Mesenchymal stem cell (in vitro differentiated cells and primary cell): Measurements from ENCODE around the gene TJP1.
A peak's percentile ranks its signal among the peaks of the same experiment; 100 is the strongest.

Experiments
- DNase-seq: peaks from one replicate; pipeline ENCODE4 v3.0.0-alpha.2; 2013
- H2AFZ ChIP-seq: one replicate; pipeline ENCODE4 v1.6.1; 2013; ENCODE audit warnings: low read depth, mild to moderate bottlenecking, control low read depth, inconsistent platforms, low read length, moderate library complexity
- H2AK5ac ChIP-seq: 2 replicates; pipeline ENCODE4 v1.6.1; 2013; ENCODE audit warnings: low read length, moderate library complexity, mild to moderate bottlenecking, inconsistent platforms; ENCODE audit not compliant: severe bottlenecking
- H2BK120ac ChIP-seq: one replicate; pipeline ENCODE4 v1.6.1; 2013; ENCODE audit warnings: low read depth, mild to moderate bottlenecking, inconsistent platforms, low read length, moderate library complexity
- H2BK12ac ChIP-seq, 2 experiments: one replicate each; pipeline ENCODE4 v1.6.1; 2013; ENCODE audit warnings: inconsistent platforms in 2 of 2, low read length in 2 of 2, mild to moderate bottlenecking in 2 of 2, moderate library complexity in 2 of 2, control low read depth in 1 of 2
- H2BK15ac ChIP-seq: one replicate; pipeline ENCODE4 v1.6.1; 2013; ENCODE audit warnings: mild to moderate bottlenecking, low read depth, inconsistent platforms; ENCODE audit not compliant: poor library complexity, severe bottlenecking
- H2BK5ac ChIP-seq: 2 replicates; pipeline ENCODE4 v1.6.1; 2013; ENCODE audit warnings: low read depth, mild to moderate bottlenecking, low read length, control low read depth, inconsistent platforms; ENCODE audit not compliant: poor library complexity, severe bottlenecking
- H3K14ac ChIP-seq, 2 experiments: one replicate each; pipeline ENCODE4 v1.6.1; 2013; ENCODE audit warnings: inconsistent platforms in 2 of 2, low read length in 2 of 2, control low read depth in 1 of 2, mild to moderate bottlenecking in 1 of 2, moderate library complexity in 1 of 2
- H3K18ac ChIP-seq, 2 experiments: one replicate each; pipeline ENCODE4 v1.6.1; 2013; ENCODE audit warnings: inconsistent platforms in 2 of 2, low read length in 2 of 2, control low read depth in 1 of 2, low read depth in 1 of 2, mild to moderate bottlenecking in 1 of 2
- H3K23ac ChIP-seq, 2 experiments: one replicate each; pipeline ENCODE4 v1.6.1; 2013; ENCODE audit warnings: inconsistent platforms in 2 of 2, low read length in 2 of 2, mild to moderate bottlenecking in 2 of 2, moderate library complexity in 2 of 2, control low read depth in 1 of 2
- H3K27ac ChIP-seq: 2 replicates; pipeline ENCODE4 v1.5.1; 2013; ENCODE audit warnings: mild to moderate bottlenecking, moderate library complexity, low read length, control low read depth, inconsistent platforms; ENCODE audit not compliant: poor library complexity, severe bottlenecking
- H3K27me3 ChIP-seq, 2 experiments: 2 replicates each; pipeline versions ENCODE4 v1.6.1 to v1.7.0; 2013; ENCODE audit warnings: low read length in 2 of 2, mild to moderate bottlenecking in 2 of 2, moderate library complexity in 2 of 2, control low read depth in 1 of 2, inconsistent platforms in 1 of 2; ENCODE audit not compliant: control insufficient read depth in 1 of 2, insufficient read depth in 1 of 2
- H3K36me3 ChIP-seq, 2 experiments: 2 replicates each; pipeline versions ENCODE4 v1.6.1 to v1.7.0; 2013; ENCODE audit warnings: low read length in 2 of 2, control low read depth in 1 of 2, inconsistent platforms in 1 of 2, low read depth in 1 of 2, mild to moderate bottlenecking in 1 of 2; ENCODE audit not compliant: insufficient read depth in 2 of 2, control insufficient read depth in 1 of 2
- H3K4ac ChIP-seq, 2 experiments: one replicate each; pipeline ENCODE4 v1.6.1; 2013; ENCODE audit warnings: inconsistent platforms in 2 of 2, low read length in 2 of 2, mild to moderate bottlenecking in 2 of 2, moderate library complexity in 2 of 2, control low read depth in 1 of 2, low read depth in 1 of 2
- H3K4me1 ChIP-seq: 2 replicates; pipeline ENCODE4 v1.6.1; 2013; ENCODE audit warnings: low read depth, low read length, control low read depth; ENCODE audit not compliant: control insufficient read depth, insufficient read depth
- H3K4me2 ChIP-seq: 2 replicates; pipeline ENCODE4 v1.6.1; 2013; ENCODE audit warnings: low read length, mild to moderate bottlenecking, inconsistent platforms; ENCODE audit not compliant: poor library complexity, severe bottlenecking
- H3K4me3 ChIP-seq, 2 experiments: 2 replicates each; pipeline versions ENCODE4 v1.5.1 to v1.7.0; 2013; ENCODE audit warnings: low read length in 2 of 2, mild to moderate bottlenecking in 2 of 2, control low read depth in 1 of 2, low read depth in 1 of 2; ENCODE audit not compliant: insufficient read depth in 1 of 2
- H3K79me1 ChIP-seq: replicated peaks from 2 replicates; pipeline ENCODE4 v1.6.1; 2013; ENCODE audit warnings: mild to moderate bottlenecking, control low read depth, low read length, inconsistent platforms; ENCODE audit not compliant: poor library complexity, severe bottlenecking
- H3K9ac ChIP-seq: 2 replicates; pipeline ENCODE4 v1.7.0; 2013; ENCODE audit warnings: mild to moderate bottlenecking, low read length, moderate library complexity
- H3K9me3 ChIP-seq: 2 replicates; pipeline ENCODE4 v1.7.0; 2013; ENCODE audit warnings: mild to moderate bottlenecking, low read length; ENCODE audit not compliant: control insufficient read depth
- H4K8ac ChIP-seq: one replicate; pipeline ENCODE4 v1.6.1; 2013; ENCODE audit warnings: inconsistent platforms, mild to moderate bottlenecking, low read length, moderate library complexity
- H4K91ac ChIP-seq: one replicate; pipeline ENCODE4 v1.6.1; 2013; ENCODE audit warnings: mild to moderate bottlenecking, low read length, inconsistent platforms
- WGBS: methylation state at CpG from one replicate; pipeline ENCODE4 v1.1.7; 2013; ENCODE audit warnings: mixed read lengths; 5-methylcytosine and 5-hydroxymethylcytosine counted together

TJP1 gene

GRCh38 chr15:29700296-29700695 is 122.0 kb downstream of the TJP1 start:
- 93% methylated on average over 2 of the region's 3 CpGs for WGBS
- no peak overlapping the region for H2BK12ac ChIP-seq
- peaks cover 40 to 76% of the 10 kb centered on the region in 2 experiments for H3K36me3 ChIP-seq
- no peak overlapping the region for H4K91ac ChIP-seq
- H2AFZ ChIP-seq: no peak overlapping the region
- H2AK5ac ChIP-seq: no peak overlapping the region
- H3K9me3 ChIP-seq: no peaks in the 10 kb centered on the region
- H2BK15ac ChIP-seq: no peak overlapping the region
- no peak overlapping the region for H3K14ac ChIP-seq
- H3K27me3 ChIP-seq: no peaks in the 10 kb centered on the region
- no peak overlapping the region for H4K8ac ChIP-seq
- no peak overlapping the region for H3K23ac ChIP-seq
- no peak overlapping the region for H3K27ac ChIP-seq
- no peak overlapping the region for H3K4ac ChIP-seq
- no peak overlapping the region for H2BK5ac ChIP-seq
- H3K4me1 ChIP-seq: peaks cover 4% of the 10 kb centered on the region
- H3K79me1 ChIP-seq: peaks cover 9% of the 10 kb centered on the region
- H2BK120ac ChIP-seq: no peak overlapping the region
- no peak for DNase-seq
- H3K18ac ChIP-seq: no peak overlapping the region
- H3K9ac ChIP-seq: no peak overlapping the region
- no peak overlapping the region for H3K4me2 ChIP-seq
- no peak overlapping the region for H3K4me3 ChIP-seq

DNA sequence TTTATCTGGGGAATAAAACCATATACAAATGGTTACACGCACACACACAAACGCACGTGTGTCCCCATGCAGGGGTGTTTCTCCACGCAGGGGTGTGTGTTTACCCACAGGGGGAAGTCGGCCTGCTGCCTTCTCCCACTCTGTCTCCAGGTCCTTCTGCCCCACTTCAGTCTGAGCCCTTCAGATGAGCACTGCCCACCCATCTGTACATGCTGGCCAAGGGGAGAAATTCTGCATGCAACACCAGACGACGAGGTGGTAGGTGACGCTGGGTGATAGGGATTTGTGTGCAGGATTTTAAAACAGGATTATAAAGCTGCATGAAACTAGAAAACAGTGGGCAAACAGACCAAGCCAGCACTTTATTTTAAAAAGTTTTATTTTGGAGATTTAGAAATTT is 122.5 kb downstream of the TJP1 start:
- no peak overlapping the region for H3K27ac ChIP-seq
- no peak overlapping the region for H3K4ac ChIP-seq
- H4K8ac ChIP-seq: no peak overlapping the region
- no peak overlapping the region for H3K9ac ChIP-seq
- no peak overlapping the region for H3K18ac ChIP-seq
- H3K4me1 ChIP-seq: peaks cover 4% of the 10 kb centered on the region
- no peak overlapping the region for H3K4me2 ChIP-seq
- WGBS: 97% methylated on average over 8 of the region's 8 CpGs
- H3K14ac ChIP-seq: peak overlapping the region in 1 of 2 experiments; percentile 35
- no peak overlapping the region for H2BK120ac ChIP-seq
- H3K79me1 ChIP-seq: peaks cover 6% of the 10 kb centered on the region
- DNase-seq: no peak
- H2BK5ac ChIP-seq: no peak overlapping the region
- H2AK5ac ChIP-seq: no peak overlapping the region
- H3K36me3 ChIP-seq: peaks cover 35 to 71% of the 10 kb centered on the region in 2 experiments
- no peak overlapping the region for H2BK15ac ChIP-seq
- H2AFZ ChIP-seq: no peak overlapping the region
- no peak overlapping the region for H2BK12ac ChIP-seq
- H3K23ac ChIP-seq: no peak overlapping the region
- no peaks in the 10 kb centered on the region for H3K9me3 ChIP-seq
- no peak overlapping the region for H4K91ac ChIP-seq
- no peak overlapping the region for H3K4me3 ChIP-seq
- no peaks in the 10 kb centered on the region for H3K27me3 ChIP-seq

GRCh38 chr15:29698030-29698701 is 124.1 kb downstream of the TJP1 start:
- Histone ChIP-seq H3K27me3 (no peaks in the 10 kb centered on the region), H3K9ac (no peak overlapping the region), H3K4me1 (peaks cover 4% of the 10 kb centered on the region), H2BK5ac (no peak overlapping the region), H3K14ac (peak overlapping the region in 1 of 2 experiments; percentile 26), H4K8ac (peak overlapping the region; percentile 69), H2BK120ac (no peak overlapping the region), H3K4me3 (no peak overlapping the region), H3K23ac (no peak overlapping the region), H3K4ac (no peak overlapping the region), H3K9me3 (no peaks in the 10 kb centered on the region), H3K27ac (no peak overlapping the region), H3K4me2 (no peak overlapping the region), H2BK12ac (peak overlapping the region in 1 of 2 experiments; percentile 43), H4K91ac (no peak overlapping the region), H2AK5ac (no peak overlapping the region), H2BK15ac (no peak overlapping the region), H3K79me1 (peaks cover 3% of the 10 kb centered on the region), H3K18ac (no peak overlapping the region), H2AFZ (no peak overlapping the region), H3K36me3 (peaks cover 27 to 56% of the 10 kb centered on the region in 2 experiments)
- 46% methylated on average over 12 of the region's 12 CpGs for WGBS
- DNase-seq: peak; percentile 96

DNA sequence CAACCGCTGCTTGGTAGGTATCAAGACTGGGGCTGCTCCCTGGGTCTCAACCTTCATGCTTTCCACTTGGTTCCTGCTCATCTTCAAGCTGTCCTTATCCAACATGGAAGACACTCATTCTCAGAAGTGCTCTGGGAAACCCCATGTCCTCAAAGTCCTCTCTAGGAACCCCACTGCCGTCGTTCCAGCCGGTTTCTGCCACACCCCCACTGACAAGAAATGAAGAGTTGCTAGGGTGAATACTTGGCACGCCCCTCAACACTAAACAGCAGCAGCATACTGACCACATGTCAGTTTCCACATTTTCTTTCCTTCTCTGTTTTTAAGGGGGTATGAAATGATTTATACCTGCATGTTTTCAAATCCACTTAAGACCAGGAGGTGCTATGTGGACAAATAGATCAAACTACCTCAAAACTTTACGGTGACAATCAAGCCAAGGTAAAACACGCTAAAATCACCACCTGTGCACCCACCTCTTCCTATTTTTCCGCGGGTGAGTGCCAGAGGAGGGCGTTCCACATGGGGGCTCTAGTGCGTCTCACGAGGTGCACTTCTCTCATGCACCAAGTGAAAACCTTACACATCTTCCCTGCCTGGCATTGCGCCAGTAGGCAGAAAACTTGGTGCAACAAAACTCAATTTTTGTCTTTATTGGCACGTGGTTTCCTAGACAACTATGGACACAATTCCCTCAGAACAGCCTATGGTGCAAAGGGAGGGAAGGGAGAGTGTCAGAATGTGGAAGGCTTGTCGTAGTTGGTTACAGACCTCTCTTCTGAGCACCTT is 125.1 kb downstream of the TJP1 start:
- Histone ChIP-seq H3K14ac (no peak overlapping the region), H3K9me3 (no peaks in the 10 kb centered on the region), H3K4me2 (no peak overlapping the region), H2BK120ac (no peak overlapping the region), H3K4me3 (no peak overlapping the region), H2BK12ac (no peak overlapping the region), H3K4me1 (peaks cover 4% of the 10 kb centered on the region), H3K4ac (no peak overlapping the region), H3K36me3 (peaks cover 21 to 46% of the 10 kb centered on the region in 2 experiments), H2AK5ac (no peak overlapping the region), H3K79me1 (no peaks in the 10 kb centered on the region), H2BK15ac (no peak overlapping the region), H3K27ac (no peak overlapping the region), H2BK5ac (no peak overlapping the region), H3K9ac (no peak overlapping the region), H4K8ac (no peak overlapping the region), H2AFZ (no peak overlapping the region), H3K27me3 (no peaks in the 10 kb centered on the region), H4K91ac (no peak overlapping the region), H3K23ac (no peak overlapping the region), H3K18ac (no peak overlapping the region)
- no peak for DNase-seq
- WGBS: 89% methylated on average over 13 of the region's 15 CpGs
